Neural cell (in vitro differentiated cells): ENCODE results near the gene DAP.

ENCODE experiments used
- CTCF ChIP-seq: fragments of 450-650 bp; IDR thresholded peaks from 2 replicates; pipeline ENCODE4 v1.5.1; 2014; ENCODE audit warnings: antibody characterized with exemption, mild to moderate bottlenecking, moderate library complexity; ENCODE audit not compliant: poor library complexity, severe bottlenecking
- EZH2 ChIP-seq: fragments of 200-600, 300-800 bp; shearing (Covaris generic), sonication (generic); IDR thresholded peaks from 2 replicates; pipeline ENCODE4 v1.6.1; 2014; ENCODE audit warnings: antibody characterized with exemption, low read length, borderline replicate concordance, mild to moderate bottlenecking; ENCODE audit not compliant: insufficient read depth, poor library complexity, severe bottlenecking
- POLR2AphosphoS5 ChIP-seq: IDR thresholded peaks from 2 replicates; pipeline ENCODE4 v1.6.1; 2012
- RAD21 ChIP-seq: fragments of 450-650 bp; conservative IDR thresholded peaks from 2 replicates; pipeline ENCODE4 v1.6.1; 2014; ENCODE audit warnings: antibody characterized with exemption, mild to moderate bottlenecking, moderate library complexity
- SMC3 ChIP-seq: fragments of 450-650 bp; conservative IDR thresholded peaks from 2 replicates; pipeline ENCODE4 v1.6.1; 2014; ENCODE audit warnings: antibody characterized with exemption, mild to moderate bottlenecking, moderate library complexity; ENCODE audit not compliant: poor library complexity
- TAF1 ChIP-seq: IDR thresholded peaks from 2 replicates; pipeline ENCODE4 v1.6.1; 2012; ENCODE audit warnings: low read depth
- TF ChIP-seq, protein P1 (sequence below): IDR thresholded peaks from 2 replicates; pipeline ENCODE4 v1.6.1; 2012; ENCODE audit warnings: borderline replicate concordance

- TF ChIP-seq POLR2AphosphoS5 (no peak), CTCF (no peak), TAF1 (no peak), SMC3 (no peak), RAD21 (no peak), EZH2 (no peak)
- TF ChIP-seq, protein P1, sequence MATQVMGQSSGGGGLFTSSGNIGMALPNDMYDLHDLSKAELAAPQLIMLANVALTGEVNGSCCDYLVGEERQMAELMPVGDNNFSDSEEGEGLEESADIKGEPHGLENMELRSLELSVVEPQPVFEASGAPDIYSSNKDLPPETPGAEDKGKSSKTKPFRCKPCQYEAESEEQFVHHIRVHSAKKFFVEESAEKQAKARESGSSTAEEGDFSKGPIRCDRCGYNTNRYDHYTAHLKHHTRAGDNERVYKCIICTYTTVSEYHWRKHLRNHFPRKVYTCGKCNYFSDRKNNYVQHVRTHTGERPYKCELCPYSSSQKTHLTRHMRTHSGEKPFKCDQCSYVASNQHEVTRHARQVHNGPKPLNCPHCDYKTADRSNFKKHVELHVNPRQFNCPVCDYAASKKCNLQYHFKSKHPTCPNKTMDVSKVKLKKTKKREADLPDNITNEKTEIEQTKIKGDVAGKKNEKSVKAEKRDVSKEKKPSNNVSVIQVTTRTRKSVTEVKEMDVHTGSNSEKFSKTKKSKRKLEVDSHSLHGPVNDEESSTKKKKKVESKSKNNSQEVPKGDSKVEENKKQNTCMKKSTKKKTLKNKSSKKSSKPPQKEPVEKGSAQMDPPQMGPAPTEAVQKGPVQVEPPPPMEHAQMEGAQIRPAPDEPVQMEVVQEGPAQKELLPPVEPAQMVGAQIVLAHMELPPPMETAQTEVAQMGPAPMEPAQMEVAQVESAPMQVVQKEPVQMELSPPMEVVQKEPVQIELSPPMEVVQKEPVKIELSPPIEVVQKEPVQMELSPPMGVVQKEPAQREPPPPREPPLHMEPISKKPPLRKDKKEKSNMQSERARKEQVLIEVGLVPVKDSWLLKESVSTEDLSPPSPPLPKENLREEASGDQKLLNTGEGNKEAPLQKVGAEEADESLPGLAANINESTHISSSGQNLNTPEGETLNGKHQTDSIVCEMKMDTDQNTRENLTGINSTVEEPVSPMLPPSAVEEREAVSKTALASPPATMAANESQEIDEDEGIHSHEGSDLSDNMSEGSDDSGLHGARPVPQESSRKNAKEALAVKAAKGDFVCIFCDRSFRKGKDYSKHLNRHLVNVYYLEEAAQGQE: no peak
These were observed 1.1 kb upstream of the DAP start for GRCh38 chr5:10761933-10762775.
